ENCODE data around the gene HAP1.

Gene HAP1

DNA sequence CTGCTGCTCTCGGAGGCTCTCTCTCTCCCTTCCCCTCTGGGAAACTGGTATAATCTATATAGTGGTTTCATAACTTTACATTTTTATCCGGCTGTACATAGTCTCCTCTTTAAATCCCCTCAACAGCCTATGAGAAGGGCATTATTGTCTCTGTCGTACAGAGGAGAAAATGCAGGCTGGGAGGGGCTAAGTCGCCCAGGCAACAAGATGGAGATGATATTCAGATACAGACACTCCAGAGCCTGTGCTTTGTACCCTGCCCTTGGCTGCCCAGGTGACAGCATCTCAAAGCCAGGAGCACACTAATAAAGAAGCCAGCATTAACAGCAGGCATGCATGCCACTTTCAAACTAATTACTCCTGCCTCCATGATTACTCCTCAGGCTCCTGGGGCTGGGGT, 50.4 kb downstream of the HAP1 start:
- no peak for DNase-seq
- TF ChIP-seq CTCF (IDR thresholded peaks at IDR 0.05; ENCODE audit: low read depth, low read length), result no peak
- no peaks in the 10 kb centered on the region for H3K27me3 ChIP-seq (ENCODE audit: insufficient read depth, low read depth, severe bottlenecking)
- peaks cover 16% of the 10 kb centered on the region for H3K9me3 ChIP-seq (ENCODE audit: severe bottlenecking)
- H3K36me3 ChIP-seq, result peaks cover 3% of the 10 kb centered on the region
- H3K4me3 ChIP-seq (ENCODE audit: low read depth, low read length), result no peak overlapping the region
- H3K27ac ChIP-seq, result no peak overlapping the region

DNA sequence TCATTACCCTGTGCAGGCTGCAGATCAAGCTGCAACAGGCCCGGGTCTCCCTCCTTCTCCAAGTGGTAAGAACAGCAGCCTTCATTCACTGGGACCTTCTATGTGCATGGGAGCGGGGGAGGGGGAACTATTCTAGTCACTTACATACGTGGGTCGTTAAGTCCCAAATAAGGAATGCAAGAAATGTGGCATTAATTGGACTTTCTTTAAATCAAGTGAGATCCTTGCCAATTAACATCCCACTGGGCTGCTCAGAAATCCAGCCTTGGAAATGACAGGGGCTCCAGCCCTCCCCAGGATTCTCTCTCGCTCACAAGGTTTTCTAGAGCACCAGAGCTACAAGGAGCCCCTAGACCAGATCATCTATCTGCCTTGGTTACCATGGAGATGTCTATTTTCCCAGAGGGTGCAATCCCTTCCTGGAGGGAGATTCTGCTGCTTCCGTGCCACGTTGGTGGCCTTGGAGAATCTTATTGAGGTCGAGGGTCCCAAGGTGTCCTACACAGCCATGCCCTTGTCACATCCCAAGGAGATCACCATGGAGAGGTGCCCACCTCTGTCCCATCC, 50.9 kb downstream of the HAP1 start:
- no peak for DNase-seq
- no peaks in the 10 kb centered on the region for H3K36me3 ChIP-seq
- H3K4me3 ChIP-seq (ENCODE audit: low read depth, low read length), result no peak overlapping the region
- peaks cover 16% of the 10 kb centered on the region for H3K9me3 ChIP-seq (ENCODE audit: severe bottlenecking)
- H3K27me3 ChIP-seq (ENCODE audit: insufficient read depth, low read depth, severe bottlenecking), result no peaks in the 10 kb centered on the region
- H3K27ac ChIP-seq, result no peak overlapping the region
- no peak for TF ChIP-seq CTCF (IDR thresholded peaks at IDR 0.05; ENCODE audit: low read depth, low read length)

DNA sequence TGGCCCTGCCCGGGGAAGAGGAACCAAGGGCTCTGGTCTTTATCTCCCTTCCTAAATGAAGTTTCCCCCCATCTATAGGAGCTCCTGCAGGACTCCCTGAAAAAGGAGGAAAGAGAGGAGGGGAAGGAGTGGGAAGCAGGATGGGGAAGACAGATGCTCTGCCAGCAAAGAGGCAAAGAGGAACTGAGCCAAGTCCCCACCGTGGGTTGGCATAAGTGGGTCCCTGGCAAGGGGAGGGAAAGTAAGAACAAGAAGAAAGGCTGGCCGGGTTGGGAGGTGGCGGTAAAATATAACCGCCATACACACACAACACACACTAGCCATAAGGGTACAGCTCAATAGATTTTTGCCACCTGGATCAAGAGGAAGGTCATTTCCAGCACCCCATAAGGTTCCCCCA, 51.8 kb downstream of the HAP1 start:
- Histone ChIP-seq H3K9me3 (ENCODE audit: severe bottlenecking) (peaks cover 18% of the 10 kb centered on the region), H3K4me3 (ENCODE audit: low read depth, low read length) (no peak overlapping the region), H3K36me3 (no peaks in the 10 kb centered on the region), H3K27me3 (ENCODE audit: insufficient read depth, low read depth, severe bottlenecking) (no peaks in the 10 kb centered on the region), H3K27ac (no peak overlapping the region)
- no peak for TF ChIP-seq CTCF (IDR thresholded peaks at IDR 0.05; ENCODE audit: low read depth, low read length)
- no peak for DNase-seq

GRCh38 chr17:41681776-41682175, 52.7 kb downstream of the HAP1 start:
- Histone ChIP-seq H3K27me3 (ENCODE audit: insufficient read depth, low read depth, severe bottlenecking) (no peaks in the 10 kb centered on the region), H3K9me3 (ENCODE audit: severe bottlenecking) (peaks cover 19% of the 10 kb centered on the region), H3K36me3 (no peaks in the 10 kb centered on the region), H3K27ac (no peak overlapping the region), H3K4me3 (ENCODE audit: low read depth, low read length) (no peak overlapping the region)
- TF ChIP-seq CTCF (IDR thresholded peaks at IDR 0.05; ENCODE audit: low read depth, low read length), result no peak
- no peak for DNase-seq

GRCh38 chr17:41680426-41681040, 53.9 kb downstream of the HAP1 start:
- H3K27ac ChIP-seq, result no peak overlapping the region
- H3K4me3 ChIP-seq (ENCODE audit: low read depth, low read length), result no peak overlapping the region
- no peaks in the 10 kb centered on the region for H3K36me3 ChIP-seq
- TF ChIP-seq CTCF (IDR thresholded peaks at IDR 0.05; ENCODE audit: low read depth, low read length), result no peak
- H3K27me3 ChIP-seq (ENCODE audit: insufficient read depth, low read depth, severe bottlenecking), result no peaks in the 10 kb centered on the region
- peaks cover 11% of the 10 kb centered on the region for H3K9me3 ChIP-seq (ENCODE audit: severe bottlenecking)
- DNase-seq, result no peak
